Ovary (tissue), 9 donors: ENCODE results near the gene CTSF. TPM values are rescaled to one million over a fixed set of nuclear protein-coding genes. Genes with fewer than 3 reads are reported as not detected.
"Not testable (repeated sequence)": the region's sequence is repeated elsewhere in the genome, so short reads cannot be mapped to it uniquely, and the experiment has no call there.

ENCODE experiments used
- DNase-seq, 5 donors: peaks; one replicate each; pipeline ENCODE4 v3.0.0-alpha.2; 2019 to 2020
- H3K27ac ChIP-seq, 2 donors: fragments of 200-600 bp; one replicate each; pipeline versions ENCODE4 v1.5.1 to v1.8.0; 2019 to 2022
- H3K27me3 ChIP-seq: fragments of 200-600 bp; one replicate; pipeline ENCODE4 v1.8.0; 2022
- H3K36me3 ChIP-seq: fragments of 200-600 bp; sonication (generic); one replicate; pipeline ENCODE4 v1.5.1; 2019
- H3K4me1 ChIP-seq: one replicate; pipeline ENCODE4 v1.8.1; 2013; ENCODE audit warnings: mild to moderate bottlenecking, moderate library complexity; ENCODE audit not compliant: insufficient read depth
- H3K4me3 ChIP-seq: fragments of 200-600 bp; sonication (generic); one replicate; pipeline ENCODE4 v1.5.1; 2017
- H3K9me3 ChIP-seq, 2 donors: fragments of 200-600 bp in 1 of 2; sonication (generic) in 1 of 2; one replicate each; pipeline versions ENCODE4 v1.5.1 to v1.8.1; 2013 to 2019; ENCODE audit warnings: mild to moderate bottlenecking in 1 of 2, moderate library complexity in 1 of 2
- EP300 ChIP-seq: sonication (generic); formaldehyde crosslinking; IDR thresholded peaks from one replicate; pipeline ENCODE4 v1.6.1; 2017; ENCODE audit warnings: antibody characterized with exemption
- POLR2A ChIP-seq: fragments of 450-650 bp; IDR thresholded peaks from one replicate; pipeline ENCODE4 v1.6.1; 2017; ENCODE audit warnings: antibody characterized with exemption, mild to moderate bottlenecking, moderate library complexity
- WGBS, 3 donors: extraction: QIAGEN DNeasy Blood & Tissue Kit in 1 of 3; methylation state at CpG; one replicate each; pipeline versions ENCODE4 v1.1.5 to v1.1.7; 2013 to 2017; 5-methylcytosine and 5-hydroxymethylcytosine counted together
- intact Hi-C, 4 donors: fragments of 100-400 bp; cut with DNase I; formaldehyde crosslinking; loops; one replicate each; pipeline versions ENCODE4 v1.11.0 to v1.15.1; 2022 to 2023
- polyA plus RNA-seq, 2 donors: library from polyadenylated mRNA; stranded (reverse); fragments of 200-250 nt in 1 of 2; fragments of 350-450 nt in 1 of 2; fragmentation: Illumina TruSeq in 1 of 2; extraction: RNeasy Lipid Tissue Mini Kit (QIAGEN cat#74804) in 1 of 2; gene quantifications; one replicate each; pipeline ENCODE4 v1.2.3, GENCODE V29; 2013 to 2014
- total RNA-seq, 7 donors: library from RNA; depleted of rRNA in 2 of 7; stranded (reverse); fragments of >200 nt in 2 of 7; fragmentation: NEBNext Ultra II Directional in 3 of 7; extraction: Animal tissue kit (Norgen Biotek cat#: 25700) in 3 of 7; gene quantifications; one replicate each; pipeline versions ENCODE4 v1.1.0 to v1.2.4, GENCODE V29; 2016 to 2023
- TF ChIP-seq, protein P1 (sequence below), 3 donors: fragments of 450-650 bp in 2 of 3; fragments of 200-600 bp in 1 of 3; IDR thresholded peaks; one replicate each; pipeline versions ENCODE4 v1.5.1 to v1.8.0; 2016 to 2022; ENCODE audit warnings: antibody characterized with exemption in 3 of 3, mild to moderate bottlenecking in 1 of 3
- donor health status: DM: no; HTN: no; CAD: no; lungs with moderate emphysema.
- donor health status: DM: no; HTN: no; CAD: no.
- donor health status: Bipolar disorder and iron deficiency.
- donor health status: DM: yes; HTN: yes; CAD: no.
- donor health status: DM: no; HTN: no; CAD: no.
- donor health status: DM: yes; HTN: yes; CAD: no.

CTSF gene
- total and polyA plus RNA-seq, 9 donors = 52.6 to 222 (median 158) TPM

DNA sequence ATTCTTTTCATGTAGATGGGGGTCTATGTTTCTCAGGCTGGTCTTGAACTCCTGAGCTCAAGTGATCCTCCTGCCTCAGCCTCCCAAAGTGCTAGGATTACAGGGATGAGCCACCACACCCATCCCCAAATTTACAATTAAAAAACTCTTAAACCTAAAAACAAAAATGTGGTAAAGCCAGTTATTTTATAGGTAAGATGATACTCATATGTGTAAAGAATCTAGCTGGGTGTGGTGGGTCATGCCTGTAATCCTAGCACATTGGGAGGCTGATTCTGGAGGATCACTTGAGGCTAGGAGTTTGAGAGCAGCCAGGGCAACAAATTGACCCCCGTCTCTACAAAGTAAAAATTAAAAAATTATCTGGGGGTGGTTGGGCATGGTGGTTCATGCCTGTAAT lies 44.1 kb upstream of the CTSF start:
- Histone ChIP-seq H3K4me3 (no peak overlapping the region), H3K27ac (no peak overlapping the region), H3K27me3 (no peaks in the 10 kb centered on the region), H3K9me3 (no peaks in the 10 kb centered on the region), H3K4me1 (peaks cover 2% of the 10 kb centered on the region), H3K36me3 (no peaks in the 10 kb centered on the region)
- no peak for TF ChIP-seq EP300
- TF ChIP-seq, protein P1, sequence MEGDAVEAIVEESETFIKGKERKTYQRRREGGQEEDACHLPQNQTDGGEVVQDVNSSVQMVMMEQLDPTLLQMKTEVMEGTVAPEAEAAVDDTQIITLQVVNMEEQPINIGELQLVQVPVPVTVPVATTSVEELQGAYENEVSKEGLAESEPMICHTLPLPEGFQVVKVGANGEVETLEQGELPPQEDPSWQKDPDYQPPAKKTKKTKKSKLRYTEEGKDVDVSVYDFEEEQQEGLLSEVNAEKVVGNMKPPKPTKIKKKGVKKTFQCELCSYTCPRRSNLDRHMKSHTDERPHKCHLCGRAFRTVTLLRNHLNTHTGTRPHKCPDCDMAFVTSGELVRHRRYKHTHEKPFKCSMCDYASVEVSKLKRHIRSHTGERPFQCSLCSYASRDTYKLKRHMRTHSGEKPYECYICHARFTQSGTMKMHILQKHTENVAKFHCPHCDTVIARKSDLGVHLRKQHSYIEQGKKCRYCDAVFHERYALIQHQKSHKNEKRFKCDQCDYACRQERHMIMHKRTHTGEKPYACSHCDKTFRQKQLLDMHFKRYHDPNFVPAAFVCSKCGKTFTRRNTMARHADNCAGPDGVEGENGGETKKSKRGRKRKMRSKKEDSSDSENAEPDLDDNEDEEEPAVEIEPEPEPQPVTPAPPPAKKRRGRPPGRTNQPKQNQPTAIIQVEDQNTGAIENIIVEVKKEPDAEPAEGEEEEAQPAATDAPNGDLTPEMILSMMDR (IDR thresholded peaks at IDR 0.05) = no peak
- TF ChIP-seq POLR2A = no peak
- DNase-seq = no peak
- WGBS, 3 donors = 76 to 88% (median 84%) methylated on average over 1 of the region's 1 CpG
- intact Hi-C loops = no loop called here

- no peak for TF ChIP-seq EP300
- TF ChIP-seq, protein P1 (IDR thresholded peaks at IDR 0.05) = no peak
- no peak for TF ChIP-seq POLR2A
- 54 to 72% (median 54%) methylated on average over 4 of the region's 4 CpGs for WGBS, 3 donors
- Histone ChIP-seq H3K27ac (no peak overlapping the region), H3K4me3 (no peak overlapping the region), H3K27me3 (no peaks in the 10 kb centered on the region), H3K4me1 (peaks cover 3% of the 10 kb centered on the region), H3K36me3 (no peaks in the 10 kb centered on the region), H3K9me3 (no peaks in the 10 kb centered on the region)
- intact Hi-C loops = no loop called here
- no peak for DNase-seq
These were observed 41.6 kb upstream of the CTSF start for GRCh38 chr11:66609721-66610617.

GRCh38 chr11:66607126-66607834 lies 38.9 kb upstream of the CTSF start:
- H3K4me3 ChIP-seq = no peak overlapping the region
- peak; percentile 85 to 91 (median 86) for DNase-seq
- peak overlapping the region; percentile 13 to 61 for H3K27ac ChIP-seq
- WGBS, 3 donors = 6 to 12% (median 8%) methylated on average over 8 of the region's 8 CpGs
- peaks cover 3% of the 10 kb centered on the region for H3K4me1 ChIP-seq
- no peaks in the 10 kb centered on the region for H3K36me3 ChIP-seq
- H3K9me3 ChIP-seq = no peaks in the 10 kb centered on the region
- intact Hi-C loops = no loop called here
- no peaks in the 10 kb centered on the region for H3K27me3 ChIP-seq
- TF ChIP-seq POLR2A = no peak
- TF ChIP-seq EP300 = no peak
- TF ChIP-seq, protein P1 (IDR thresholded peaks at IDR 0.05) = no peak

- H3K36me3 ChIP-seq, H3K9me3 ChIP-seq, H3K4me1 ChIP-seq, H3K27me3 ChIP-seq, H3K4me3 ChIP-seq, DNase-seq, intact Hi-C loops: not testable (repeated sequence)
- 81 to 86% (median 83%) methylated on average over 3 of the region's 3 CpGs for WGBS, 3 donors
- peak overlapping the region in 1 of 2 donors; percentile 61 for H3K27ac ChIP-seq
These were observed 38.2 kb upstream of the CTSF start for GRCh38 chr11:66606608-66607007.

DNA sequence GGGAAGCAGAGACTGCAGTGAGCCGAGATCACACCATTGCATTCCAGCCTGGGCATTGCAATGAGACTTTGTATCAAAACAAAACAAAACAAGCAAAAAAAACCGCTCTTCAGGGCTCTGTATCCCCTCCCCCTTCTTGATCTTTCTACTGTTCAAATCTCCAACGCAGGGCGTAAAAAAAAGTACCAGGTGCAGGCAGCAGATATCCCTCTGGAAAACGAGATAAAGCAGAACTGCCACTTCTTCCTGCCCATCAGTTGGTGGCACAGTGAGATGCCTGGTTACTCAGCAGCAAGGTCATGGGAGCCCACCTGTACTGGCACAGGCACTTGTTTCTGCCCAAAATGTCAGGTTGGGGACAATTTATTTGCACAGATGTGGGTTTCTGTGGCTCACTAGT lies 35.7 kb upstream of the CTSF start:
- DNase-seq = no peak
- no peaks in the 10 kb centered on the region for H3K36me3 ChIP-seq

More for the DNA sequence above, 35.7 kb upstream of the CTSF start:
- Histone ChIP-seq H3K4me1 (peaks cover 3% of the 10 kb centered on the region), H3K9me3 (no peaks in the 10 kb centered on the region), H3K27me3 (no peaks in the 10 kb centered on the region), H3K27ac (no peak overlapping the region), H3K4me3 (no peak overlapping the region)
- TF ChIP-seq, protein P1 (IDR thresholded peaks at IDR 0.05) = no peak
- TF ChIP-seq POLR2A = no peak
- WGBS, 3 donors = 81 to 86% (median 84%) methylated on average over 5 of the region's 5 CpGs
- intact Hi-C loops = no loop called here
